HepG2 (cell line): ENCODE data around the gene CD58. TPM values are rescaled to one million over a fixed set of nuclear protein-coding genes. Genes with fewer than 3 reads are reported as not detected.

ENCODE experiments used
- CAMTA2 ChIP-seq: sonication (generic); formaldehyde crosslinking; IDR thresholded peaks from 2 replicates; pipeline ENCODE4 v1.4.0; 2020; ENCODE audit warnings: mild to moderate bottlenecking, missing genetic modification reagents, borderline replicate concordance
- FOXK2 ChIP-seq: fragments of 450-650 bp; IDR thresholded peaks from 2 replicates; pipeline ENCODE4 v1.6.1; 2016
- GATA4 ChIP-seq: sonication (generic); IDR thresholded peaks from 2 replicates; pipeline ENCODE4 v1.6.1; 2016; ENCODE audit warnings: antibody characterized with exemption, low read depth, borderline replicate concordance
- HOXA3 ChIP-seq: sonication (generic); formaldehyde crosslinking; IDR thresholded peaks from 2 replicates; pipeline ENCODE4 v1.5.0; 2020; ENCODE audit warnings: missing genetic modification reagents
- HOXA5 ChIP-seq: sonication (generic); formaldehyde crosslinking; IDR thresholded peaks from 2 replicates; pipeline ENCODE4 v1.4.0; 2020; ENCODE audit warnings: missing genetic modification reagents
- JUN ChIP-seq: sonication (generic); formaldehyde crosslinking; IDR thresholded peaks from 2 replicates; pipeline ENCODE4 v1.4.0; 2020; ENCODE audit warnings: mild to moderate bottlenecking, missing genetic modification reagents
- MEIS2 ChIP-seq: sonication (generic); formaldehyde crosslinking; IDR thresholded peaks from 2 replicates; pipeline ENCODE4 v1.9.0; 2021; ENCODE audit warnings: mild to moderate bottlenecking, missing genetic modification reagents
- NR2F2 ChIP-seq: IDR thresholded peaks from 2 replicates; pipeline ENCODE4 v1.6.1; 2012; ENCODE audit warnings: low read depth, inconsistent platforms, borderline replicate concordance
- NRL ChIP-seq: sonication (generic); formaldehyde crosslinking; IDR thresholded peaks from 2 replicates; pipeline ENCODE4 v1.5.0; 2020; ENCODE audit warnings: missing genetic modification reagents, mild to moderate bottlenecking, moderate library complexity, borderline replicate concordance
- PRMT3 ChIP-seq: sonication (generic); formaldehyde crosslinking; IDR thresholded peaks from 2 replicates; pipeline ENCODE4 v1.8.1; 2022; ENCODE audit warnings: low read depth, mild to moderate bottlenecking, moderate library complexity, missing genetic modification reagents, borderline replicate concordance
- YEATS2 ChIP-seq: sonication (generic); formaldehyde crosslinking; IDR thresholded peaks from 2 replicates; pipeline ENCODE4 v1.4.0; 2020; ENCODE audit warnings: missing genetic modification reagents, borderline replicate concordance
- ZBTB8A ChIP-seq: sonication (generic); formaldehyde crosslinking; IDR thresholded peaks from 2 replicates; pipeline ENCODE4 v1.4.0; 2020; ENCODE audit warnings: mild to moderate bottlenecking, low read depth, missing genetic modification reagents, borderline replicate concordance
- ZNF17 ChIP-seq: sonication (generic); formaldehyde crosslinking; IDR thresholded peaks from 2 replicates; pipeline ENCODE4 v1.5.0; 2020; ENCODE audit warnings: mild to moderate bottlenecking, missing genetic modification reagents
- ZNF543 ChIP-seq: sonication (generic); formaldehyde crosslinking; IDR thresholded peaks from 2 replicates; pipeline ENCODE4 v1.4.0; 2020; ENCODE audit warnings: mild to moderate bottlenecking, missing genetic modification reagents
- polyA plus RNA-seq, 8 experiments: library from polyadenylated mRNA; depleted of rRNA in 3 of 8; stranded (reverse) in 7 of 8; unstranded in 1 of 8; fragments of >200 nt; fragmentation: Illumina TruSeq in 4 of 8; extraction: Trizol in 4 of 8; gene quantifications; 2 replicates each; pipeline versions ENCODE4 v1.2.1 to v1.2.3, GENCODE V29; 2011 to 2016; ENCODE audit warnings: low read depth in 4 of 8, missing spikeins in 1 of 8, mixed read lengths in 1 of 8; ENCODE audit not compliant: insufficient read depth in 1 of 8
- total RNA-seq, 5 experiments: library from RNA; depleted of rRNA; stranded (reverse); fragments of >200 nt; fragmentation: Illumina TruSeq; extraction: Trizol; gene quantifications; 2 replicates each; pipeline ENCODE4 v1.2.3, GENCODE V29; 2016; ENCODE audit warnings: low read depth in 1 of 5
- TF ChIP-seq, protein P1 (sequence below), 2 experiments: sonication (generic) in 1 of 2; formaldehyde crosslinking in 1 of 2; IDR thresholded peaks; 2 replicates each; pipeline versions ENCODE4 v1.6.1 to v1.9.0; 2014 to 2022; ENCODE audit warnings: antibody characterized with exemption in 1 of 2, borderline replicate concordance in 1 of 2, inconsistent platforms in 1 of 2, low read depth in 1 of 2, missing genetic modification reagents in 1 of 2
- TF ChIP-seq, protein P2 (sequence below): sonication (generic); formaldehyde crosslinking; IDR thresholded peaks from 2 replicates; pipeline ENCODE4 v1.4.0; 2020; ENCODE audit warnings: low read depth, missing genetic modification reagents
- TF ChIP-seq, protein P3 (sequence below): sonication (generic); formaldehyde crosslinking; IDR thresholded peaks from 2 replicates; pipeline ENCODE4 v1.8.1; 2023; ENCODE audit warnings: mild to moderate bottlenecking, missing genetic modification reagents, borderline replicate concordance
- TF ChIP-seq, protein P4 (sequence below): sonication (generic); formaldehyde crosslinking; IDR thresholded peaks from 2 replicates; pipeline ENCODE4 v1.4.0; 2020; ENCODE audit warnings: mild to moderate bottlenecking, missing genetic modification reagents, borderline replicate concordance

The CD58 gene
- total and polyA plus RNA-seq, 2 of the 13 experiments (the other 11 are each of a cell fraction or from before 2014, with no cell fraction given) = 9.4 to 13.5 TPM

DNA sequence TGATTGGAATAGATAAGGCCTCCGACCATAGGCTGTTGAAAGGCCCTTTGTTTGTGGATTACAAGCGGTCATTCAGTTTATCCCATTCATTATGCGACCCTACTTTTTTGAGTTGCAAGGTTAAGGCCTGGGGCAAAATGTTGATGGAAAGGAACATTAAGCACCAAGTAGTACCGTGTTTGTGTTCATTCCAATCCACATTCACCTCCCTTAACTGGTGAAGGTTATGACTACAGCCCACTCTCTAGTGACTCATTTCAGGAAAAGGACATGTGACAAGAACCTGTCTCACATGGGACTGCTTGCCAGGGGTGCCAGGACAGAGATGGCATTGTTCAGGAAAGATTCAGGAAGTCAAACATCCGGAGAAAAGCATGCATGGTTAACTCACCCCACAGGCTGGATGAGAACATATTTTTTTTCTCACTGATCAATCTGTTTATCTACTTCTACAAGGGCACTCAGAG is 81.6 kb downstream of the CD58 start (continued):
- no peak for TF ChIP-seq NR2F2
- no peak for TF ChIP-seq ZBTB8A
- no peak for TF ChIP-seq HOXA5 (CRISPR knock-in tag)
- no peak for TF ChIP-seq NRL
- TF ChIP-seq, protein P1, sequence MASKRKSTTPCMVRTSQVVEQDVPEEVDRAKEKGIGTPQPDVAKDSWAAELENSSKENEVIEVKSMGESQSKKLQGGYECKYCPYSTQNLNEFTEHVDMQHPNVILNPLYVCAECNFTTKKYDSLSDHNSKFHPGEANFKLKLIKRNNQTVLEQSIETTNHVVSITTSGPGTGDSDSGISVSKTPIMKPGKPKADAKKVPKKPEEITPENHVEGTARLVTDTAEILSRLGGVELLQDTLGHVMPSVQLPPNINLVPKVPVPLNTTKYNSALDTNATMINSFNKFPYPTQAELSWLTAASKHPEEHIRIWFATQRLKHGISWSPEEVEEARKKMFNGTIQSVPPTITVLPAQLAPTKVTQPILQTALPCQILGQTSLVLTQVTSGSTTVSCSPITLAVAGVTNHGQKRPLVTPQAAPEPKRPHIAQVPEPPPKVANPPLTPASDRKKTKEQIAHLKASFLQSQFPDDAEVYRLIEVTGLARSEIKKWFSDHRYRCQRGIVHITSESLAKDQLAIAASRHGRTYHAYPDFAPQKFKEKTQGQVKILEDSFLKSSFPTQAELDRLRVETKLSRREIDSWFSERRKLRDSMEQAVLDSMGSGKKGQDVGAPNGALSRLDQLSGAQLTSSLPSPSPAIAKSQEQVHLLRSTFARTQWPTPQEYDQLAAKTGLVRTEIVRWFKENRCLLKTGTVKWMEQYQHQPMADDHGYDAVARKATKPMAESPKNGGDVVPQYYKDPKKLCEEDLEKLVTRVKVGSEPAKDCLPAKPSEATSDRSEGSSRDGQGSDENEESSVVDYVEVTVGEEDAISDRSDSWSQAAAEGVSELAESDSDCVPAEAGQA (IDR thresholded peaks at IDR 0.05; ENCODE audit: low read depth) = no peak
- TF ChIP-seq, protein P1 (CRISPR knock-in tag; IDR thresholded peaks at IDR 0.05; ENCODE audit: borderline replicate concordance) = no peak
- TF ChIP-seq, protein P2, sequence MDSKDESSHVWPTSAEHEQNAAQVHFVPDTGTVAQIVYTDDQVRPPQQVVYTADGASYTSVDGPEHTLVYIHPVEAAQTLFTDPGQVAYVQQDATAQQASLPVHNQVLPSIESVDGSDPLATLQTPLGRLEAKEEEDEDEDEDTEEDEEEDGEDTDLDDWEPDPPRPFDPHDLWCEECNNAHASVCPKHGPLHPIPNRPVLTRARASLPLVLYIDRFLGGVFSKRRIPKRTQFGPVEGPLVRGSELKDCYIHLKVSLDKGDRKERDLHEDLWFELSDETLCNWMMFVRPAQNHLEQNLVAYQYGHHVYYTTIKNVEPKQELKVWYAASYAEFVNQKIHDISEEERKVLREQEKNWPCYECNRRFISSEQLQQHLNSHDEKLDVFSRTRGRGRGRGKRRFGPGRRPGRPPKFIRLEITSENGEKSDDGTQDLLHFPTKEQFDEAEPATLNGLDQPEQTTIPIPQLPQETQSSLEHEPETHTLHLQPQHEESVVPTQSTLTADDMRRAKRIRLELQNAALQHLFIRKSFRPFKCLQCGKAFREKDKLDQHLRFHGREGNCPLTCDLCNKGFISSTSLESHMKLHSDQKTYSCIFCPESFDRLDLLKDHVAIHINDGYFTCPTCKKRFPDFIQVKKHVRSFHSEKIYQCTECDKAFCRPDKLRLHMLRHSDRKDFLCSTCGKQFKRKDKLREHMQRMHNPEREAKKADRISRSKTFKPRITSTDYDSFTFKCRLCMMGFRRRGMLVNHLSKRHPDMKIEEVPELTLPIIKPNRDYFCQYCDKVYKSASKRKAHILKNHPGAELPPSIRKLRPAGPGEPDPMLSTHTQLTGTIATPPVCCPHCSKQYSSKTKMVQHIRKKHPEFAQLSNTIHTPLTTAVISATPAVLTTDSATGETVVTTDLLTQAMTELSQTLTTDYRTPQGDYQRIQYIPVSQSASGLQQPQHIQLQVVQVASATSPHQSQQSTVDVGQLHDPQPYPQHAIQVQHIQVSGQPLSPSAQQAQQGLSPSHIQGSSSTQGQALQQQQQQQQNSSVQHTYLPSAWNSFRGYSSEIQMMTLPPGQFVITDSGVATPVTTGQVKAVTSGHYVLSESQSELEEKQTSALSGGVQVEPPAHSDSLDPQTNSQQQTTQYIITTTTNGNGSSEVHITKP (CRISPR knock-in tag) = no peak
- TF ChIP-seq GATA4 = peak; percentile 72; the same call in 1 of the 2 replicates
- no peak for TF ChIP-seq PRMT3 (CRISPR knock-in tag)
- TF ChIP-seq CAMTA2 (CRISPR knock-in tag) = no peak
- peak; percentile 46; the same call in 1 of the 2 replicates for TF ChIP-seq YEATS2 (CRISPR knock-in tag)
- TF ChIP-seq, protein P3, sequence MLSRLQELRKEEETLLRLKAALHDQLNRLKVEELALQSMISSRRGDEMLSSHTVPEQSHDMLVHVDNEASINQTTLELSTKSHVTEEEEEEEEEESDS (CRISPR knock-in tag) = no peak
- peak; percentile 47; the same call in 1 of the 2 replicates for TF ChIP-seq HOXA3 (CRISPR knock-in tag)
- TF ChIP-seq, protein P4, sequence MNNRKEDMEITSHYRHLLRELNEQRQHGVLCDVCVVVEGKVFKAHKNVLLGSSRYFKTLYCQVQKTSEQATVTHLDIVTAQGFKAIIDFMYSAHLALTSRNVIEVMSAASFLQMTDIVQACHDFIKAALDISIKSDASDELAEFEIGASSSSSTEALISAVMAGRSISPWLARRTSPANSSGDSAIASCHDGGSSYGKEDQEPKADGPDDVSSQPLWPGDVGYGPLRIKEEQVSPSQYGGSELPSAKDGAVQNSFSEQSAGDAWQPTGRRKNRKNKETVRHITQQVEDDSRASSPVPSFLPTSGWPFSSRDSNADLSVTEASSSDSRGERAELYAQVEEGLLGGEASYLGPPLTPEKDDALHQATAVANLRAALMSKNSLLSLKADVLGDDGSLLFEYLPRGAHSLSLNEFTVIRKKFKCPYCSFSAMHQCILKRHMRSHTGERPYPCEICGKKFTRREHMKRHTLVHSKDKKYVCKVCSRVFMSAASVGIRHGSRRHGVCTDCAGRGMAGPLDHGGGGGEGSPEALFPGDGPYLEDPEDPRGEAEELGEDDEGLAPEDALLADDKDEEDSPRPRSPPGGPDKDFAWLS (CRISPR knock-in tag) = no peak
- no peak for TF ChIP-seq FOXK2
- TF ChIP-seq ZNF543 (CRISPR knock-in tag) = peak; percentile 83; the same call in 1 of the 2 replicates
- TF ChIP-seq ZNF17 (CRISPR knock-in tag) = no peak
- peak; percentile 67; the same call in 1 of the 2 replicates for TF ChIP-seq JUN (CRISPR knock-in tag)
- 0 out of 2 replicates have a peak, but pooled peaks have one; percentile 60 for TF ChIP-seq MEIS2 (CRISPR knock-in tag)
